Measurements from ENCODE around the gene TBC1D22A.

The TBC1D22A gene

GRCh38 chr22:47089796-47090460 is 327.5 kb downstream of the TBC1D22A start:
- Histone ChIP-seq H3K9me3 (ENCODE audit: insufficient read depth, low read length) (peaks cover 13% of the 10 kb centered on the region; the same call in 1 of the 2 replicates), H3K27me3 (ENCODE audit: low read depth, low read length) (no peaks in the 10 kb centered on the region), H3K4me1 (ENCODE audit: low read length) (peaks cover 6% of the 10 kb centered on the region), H3K27ac (ENCODE audit: low read length) (no peak overlapping the region), H2AFZ (ENCODE audit: low read depth, low read length) (no peak overlapping the region), H3K4me2 (ENCODE audit: low read length) (no peak overlapping the region), H3K9ac (ENCODE audit: low read length) (no peak overlapping the region), H3K4me3 (ENCODE audit: low read length) (no peak overlapping the region), H3K79me2 (ENCODE audit: low read length) (no peaks in the 10 kb centered on the region), H4K20me1 (ENCODE audit: insufficient read depth, low read length) (peaks cover 41% of the 10 kb centered on the region), H3K36me3 (replicated peaks; ENCODE audit: low read depth, low read length) (peaks cover 28% of the 10 kb centered on the region)
- no peak for TF ChIP-seq EZH2phosphoT487 (IDR thresholded peaks at IDR 0.05; ENCODE audit: low read depth)
- no peak for TF ChIP-seq CTCF (IDR thresholded peaks at IDR 0.05; ENCODE audit: low read depth, low read length)

GRCh38 chr22:47090591-47091245 is 328.3 kb downstream of the TBC1D22A start:
- no peak overlapping the region for H2AFZ ChIP-seq (ENCODE audit: low read depth, low read length)

GRCh38 chr22:47091246-47091651 is 328.8 kb downstream of the TBC1D22A start:
- no peaks in the 10 kb centered on the region for H3K27me3 ChIP-seq (ENCODE audit: low read depth, low read length)
- H3K4me3 ChIP-seq (ENCODE audit: low read length), result no peak overlapping the region
- H3K36me3 ChIP-seq (replicated peaks; ENCODE audit: low read depth, low read length), result peaks cover 28% of the 10 kb centered on the region
- no peak for TF ChIP-seq EZH2phosphoT487 (IDR thresholded peaks at IDR 0.05; ENCODE audit: low read depth)
- no peak for TF ChIP-seq CTCF (IDR thresholded peaks at IDR 0.05; ENCODE audit: low read depth, low read length)
- H3K4me2 ChIP-seq (ENCODE audit: low read length), result no peak overlapping the region
- no peaks in the 10 kb centered on the region for H3K79me2 ChIP-seq (ENCODE audit: low read length)
- H2AFZ ChIP-seq (ENCODE audit: low read depth, low read length), result no peak overlapping the region
- peaks cover 9% of the 10 kb centered on the region for H3K4me1 ChIP-seq (ENCODE audit: low read length)
- no peak overlapping the region for H3K9ac ChIP-seq (ENCODE audit: low read length)
- H3K9me3 ChIP-seq (ENCODE audit: insufficient read depth, low read length), result peaks cover 13% of the 10 kb centered on the region; the same call in 1 of the 2 replicates
- H4K20me1 ChIP-seq (ENCODE audit: insufficient read depth, low read length), result peaks cover 44% of the 10 kb centered on the region
- H3K27ac ChIP-seq (ENCODE audit: low read length), result no peak overlapping the region

More at GRCh38 chr22:47090591-47091245, 328.3 kb downstream of the TBC1D22A start:
- Histone ChIP-seq H3K9me3 (ENCODE audit: insufficient read depth, low read length) (peaks cover 13% of the 10 kb centered on the region; the same call in 1 of the 2 replicates), H3K4me3 (ENCODE audit: low read length) (no peak overlapping the region), H3K27ac (ENCODE audit: low read length) (no peak overlapping the region), H3K4me2 (ENCODE audit: low read length) (no peak overlapping the region), H3K9ac (ENCODE audit: low read length) (no peak overlapping the region), H4K20me1 (ENCODE audit: insufficient read depth, low read length) (peaks cover 43% of the 10 kb centered on the region), H3K27me3 (ENCODE audit: low read depth, low read length) (no peaks in the 10 kb centered on the region), H3K79me2 (ENCODE audit: low read length) (no peaks in the 10 kb centered on the region), H3K4me1 (ENCODE audit: low read length) (peaks cover 9% of the 10 kb centered on the region), H3K36me3 (replicated peaks; ENCODE audit: low read depth, low read length) (peaks cover 28% of the 10 kb centered on the region)
- TF ChIP-seq CTCF (IDR thresholded peaks at IDR 0.05; ENCODE audit: low read depth, low read length), result no peak
- TF ChIP-seq EZH2phosphoT487 (IDR thresholded peaks at IDR 0.05; ENCODE audit: low read depth), result no peak

GRCh38 chr22:47091921-47092700 is 329.7 kb downstream of the TBC1D22A start:
- Histone ChIP-seq H3K36me3 (replicated peaks; ENCODE audit: low read depth, low read length) (peaks cover 28% of the 10 kb centered on the region), H3K4me2 (ENCODE audit: low read length) (no peak overlapping the region), H4K20me1 (ENCODE audit: insufficient read depth, low read length) (peaks cover 44% of the 10 kb centered on the region), H2AFZ (ENCODE audit: low read depth, low read length) (no peak overlapping the region), H3K27ac (ENCODE audit: low read length) (no peak overlapping the region), H3K9ac (ENCODE audit: low read length) (no peak overlapping the region), H3K27me3 (ENCODE audit: low read depth, low read length) (no peaks in the 10 kb centered on the region), H3K9me3 (ENCODE audit: insufficient read depth, low read length) (peaks cover 13% of the 10 kb centered on the region; the same call in 1 of the 2 replicates), H3K4me1 (ENCODE audit: low read length) (peaks cover 9% of the 10 kb centered on the region), H3K79me2 (ENCODE audit: low read length) (peaks cover 3% of the 10 kb centered on the region), H3K4me3 (ENCODE audit: low read length) (no peak overlapping the region)
- TF ChIP-seq CTCF (IDR thresholded peaks at IDR 0.05; ENCODE audit: low read depth, low read length), result no peak
- no peak for TF ChIP-seq EZH2phosphoT487 (IDR thresholded peaks at IDR 0.05; ENCODE audit: low read depth)

All from OCI-LY3 (cell line).